Astrocyte (in vitro differentiated cells and primary cell): ENCODE results near the gene SGTA. TPM values are rescaled to one million over a fixed set of nuclear protein-coding genes. Genes with fewer than 3 reads are reported as not detected.

ENCODE experiments used
- DNase-seq: peaks from one replicate; pipeline ENCODE4 v3.0.0-alpha.2; 2010; ENCODE audit warnings: low read depth
- FAIRE-seq: peaks from 2 replicates; lab custom pipeline; 2011; peaks lifted over from hg19 to GRCh38; lab: Jason Lieb, UNC
- H2AFZ ChIP-seq: 2 replicates; pipeline ENCODE4 v1.6.0; 2012; ENCODE audit warnings: low read depth, low read length, inconsistent platforms
- H3K27ac ChIP-seq: 2 replicates; pipeline ENCODE4 v1.5.1; 2011; ENCODE audit warnings: low read depth, low read length, inconsistent platforms
- H3K27me3 ChIP-seq: 2 replicates; pipeline ENCODE4 v1.6.0; 2011; ENCODE audit warnings: low read length, inconsistent platforms; ENCODE audit not compliant: insufficient read depth
- H3K36me3 ChIP-seq: 2 replicates; pipeline ENCODE4 v1.5.1; 2011; ENCODE audit warnings: low read length, inconsistent platforms; ENCODE audit not compliant: insufficient read depth
- H3K4me1 ChIP-seq: 2 replicates; pipeline ENCODE4 v1.5.1; 2011; ENCODE audit warnings: low read length, inconsistent platforms; ENCODE audit not compliant: insufficient read depth
- H3K4me2 ChIP-seq: 2 replicates; pipeline ENCODE4 v1.6.0; 2012; ENCODE audit warnings: low read length, inconsistent platforms
- H3K4me3 ChIP-seq: 2 replicates; pipeline ENCODE4 v1.5.1; 2011; ENCODE audit warnings: low read depth, mild to moderate bottlenecking, low read length, inconsistent platforms; ENCODE audit not compliant: insufficient read depth
- H3K79me2 ChIP-seq: 2 replicates; pipeline ENCODE4 v1.6.0; 2012; ENCODE audit warnings: mild to moderate bottlenecking, low read length, inconsistent platforms; ENCODE audit not compliant: insufficient read depth
- H3K9ac ChIP-seq: 2 replicates; pipeline ENCODE4 v1.6.0; 2012; ENCODE audit warnings: mild to moderate bottlenecking, low read length, inconsistent platforms
- H3K9me3 ChIP-seq: 2 replicates; pipeline ENCODE4 v1.5.1; 2012; ENCODE audit warnings: low read depth, mild to moderate bottlenecking, low read length, inconsistent platforms; ENCODE audit not compliant: insufficient read depth
- H4K20me1 ChIP-seq: 2 replicates; pipeline ENCODE4 v1.6.0; 2012; ENCODE audit warnings: low read length, inconsistent platforms; ENCODE audit not compliant: insufficient read depth
- H3K27ac Mint-ChIP-seq: one replicate; pipeline ENCODE4 v1.8.0; 2021; ENCODE audit warnings: mild to moderate bottlenecking, mixed read lengths; ENCODE audit not compliant: unreplicated experiment
- H3K27me3 Mint-ChIP-seq: one replicate; pipeline ENCODE4 v1.8.0; 2021; ENCODE audit warnings: low read depth, mixed read lengths; ENCODE audit not compliant: unreplicated experiment
- H3K36me3 Mint-ChIP-seq: one replicate; pipeline ENCODE4 v1.8.0; 2021; ENCODE audit warnings: low read depth, mixed read lengths; ENCODE audit not compliant: unreplicated experiment
- H3K4me1 Mint-ChIP-seq: one replicate; pipeline ENCODE4 v1.8.0; 2021; ENCODE audit warnings: low read depth, mixed read lengths; ENCODE audit not compliant: unreplicated experiment
- H3K4me3 Mint-ChIP-seq: one replicate; pipeline ENCODE4 v1.8.0; 2021; ENCODE audit warnings: mild to moderate bottlenecking, moderate library complexity, mixed read lengths; ENCODE audit not compliant: unreplicated experiment
- H3K9me3 Mint-ChIP-seq: one replicate; pipeline ENCODE4 v1.8.0; 2021; ENCODE audit warnings: mild to moderate bottlenecking, mixed read lengths; ENCODE audit not compliant: unreplicated experiment
- CTCF ChIP-seq: IDR thresholded peaks from 2 replicates; pipeline ENCODE4 v1.5.1; 2011; ENCODE audit warnings: low read depth, mild to moderate bottlenecking, inconsistent platforms, low read length, moderate library complexity; ENCODE audit not compliant: insufficient read depth
- EZH2 ChIP-seq: IDR thresholded peaks from 2 replicates; pipeline ENCODE4 v1.6.1; 2012; ENCODE audit warnings: mild to moderate bottlenecking, low read length, inconsistent platforms; ENCODE audit not compliant: insufficient read depth
- total RNA-seq: library from RNA; stranded (reverse); gene quantifications from 2 replicates; pipeline ENCODE4 v1.2.1, GENCODE V29; 2021

Gene SGTA
- total RNA-seq, 1 donor from 2014 or later: 76.1 TPM

GRCh38 chr19:2774953-2775555 lies 8.0 kb downstream of the SGTA start:
- H3K79me2 ChIP-seq: peaks cover 93% of the 10 kb centered on the region
- TF ChIP-seq EZH2 (no peak), CTCF (no peak)
- no peak overlapping the region for H3K4me3 ChIP-seq
- H3K4me2 ChIP-seq: peak overlapping the region; percentile 57
- H3K36me3 ChIP-seq: peaks cover 3% of the 10 kb centered on the region
- peaks cover 19% of the 10 kb centered on the region for H3K4me1 Mint-ChIP-seq
- FAIRE-seq (no peak), DNase-seq (no peak)
- H3K27me3 Mint-ChIP-seq: no peaks in the 10 kb centered on the region
- no peak overlapping the region for H3K9ac ChIP-seq
- H3K36me3 Mint-ChIP-seq: peaks cover 7% of the 10 kb centered on the region
- no peaks in the 10 kb centered on the region for H3K9me3 Mint-ChIP-seq
- H3K9me3 ChIP-seq: no peaks in the 10 kb centered on the region
- H3K27ac Mint-ChIP-seq: peak overlapping the region; percentile 5
- peaks cover 89% of the 10 kb centered on the region for H4K20me1 ChIP-seq
- H3K27me3 ChIP-seq: no peaks in the 10 kb centered on the region
- H3K4me3 Mint-ChIP-seq: peak overlapping the region; percentile 54
- H3K4me1 ChIP-seq: peaks cover 6% of the 10 kb centered on the region
- H3K27ac ChIP-seq: no peak overlapping the region
- no peak overlapping the region for H2AFZ ChIP-seq

- Mint-ChIP-seq H3K9me3 (no peaks in the 10 kb centered on the region), H3K27ac (peak overlapping the region; percentile 66), H3K36me3 (peaks cover 7% of the 10 kb centered on the region), H3K4me1 (peaks cover 19% of the 10 kb centered on the region), H3K27me3 (no peaks in the 10 kb centered on the region), H3K4me3 (peak overlapping the region; percentile 66)
- FAIRE-seq (no peak), DNase-seq (no peak)
- H3K27me3 ChIP-seq: no peaks in the 10 kb centered on the region
- peaks cover 92% of the 10 kb centered on the region for H3K79me2 ChIP-seq
- H3K4me3 ChIP-seq: no peak overlapping the region
- H3K9ac ChIP-seq: no peak overlapping the region
- no peaks in the 10 kb centered on the region for H3K9me3 ChIP-seq
- no peak overlapping the region for H3K27ac ChIP-seq
- H3K4me1 ChIP-seq: peaks cover 6% of the 10 kb centered on the region
- peaks cover 86% of the 10 kb centered on the region for H4K20me1 ChIP-seq
- TF ChIP-seq EZH2: no peak
- TF ChIP-seq CTCF: no peak
- H3K4me2 ChIP-seq: no peak overlapping the region
- H3K36me3 ChIP-seq: peaks cover 3% of the 10 kb centered on the region
- H2AFZ ChIP-seq: no peak overlapping the region
Measured at GRCh38 chr19:2774083-2774679, 8.9 kb downstream of the SGTA start.
